ENCODE data around the gene C3orf22.

The C3orf22 gene

GRCh38 chr3:126581569-126581968 lies 22.8 kb upstream of the C3orf22 start:
- FAIRE-seq: no peak
- TF ChIP-seq CTCF (IDR thresholded peaks at IDR 0.05; ENCODE audit: insufficient read depth, missing control alignments): no peak

GRCh38 chr3:126580746-126581145 lies 22.0 kb upstream of the C3orf22 start:
- no peak for FAIRE-seq
- TF ChIP-seq CTCF (IDR thresholded peaks at IDR 0.05; ENCODE audit: insufficient read depth, missing control alignments): no peak
- DNase-seq (ENCODE audit: insufficient read length, low spot score): no peak

More at GRCh38 chr3:126581569-126581968, 22.8 kb upstream of the C3orf22 start:
- no peak for DNase-seq (ENCODE audit: insufficient read length, low spot score)

GRCh38 chr3:126578702-126579101 lies 20.0 kb upstream of the C3orf22 start:
- DNase-seq (ENCODE audit: insufficient read length, low spot score) (no peak), FAIRE-seq (no peak)
- no peak for TF ChIP-seq CTCF (IDR thresholded peaks at IDR 0.05; ENCODE audit: insufficient read depth, missing control alignments)

- FAIRE-seq (no peak), DNase-seq (ENCODE audit: insufficient read length, low spot score) (no peak)
- no peak for TF ChIP-seq CTCF (IDR thresholded peaks at IDR 0.05; ENCODE audit: insufficient read depth, missing control alignments)
These were observed 18.5 kb upstream of the C3orf22 start for GRCh38 chr3:126577261-126577660.

- TF ChIP-seq CTCF (IDR thresholded peaks at IDR 0.05; ENCODE audit: insufficient read depth, missing control alignments): no peak
- FAIRE-seq: no peak
- no peak for DNase-seq (ENCODE audit: insufficient read length, low spot score)
These were observed 14.9 kb upstream of the C3orf22 start for GRCh38 chr3:126573492-126574117.

GRCh38 chr3:126571078-126571477 lies 12.3 kb upstream of the C3orf22 start:
- DNase-seq (ENCODE audit: insufficient read length, low spot score): no peak
- no peak for TF ChIP-seq CTCF (IDR thresholded peaks at IDR 0.05; ENCODE audit: insufficient read depth, missing control alignments)
- FAIRE-seq: no peak

- no peak for DNase-seq (ENCODE audit: insufficient read length, low spot score)
- no peak for TF ChIP-seq CTCF (IDR thresholded peaks at IDR 0.05; ENCODE audit: insufficient read depth, missing control alignments)
- FAIRE-seq: no peak
These were observed 11.4 kb upstream of the C3orf22 start for GRCh38 chr3:126570103-126570541.
